Endothelial cell of umbilical vein (primary cell): ENCODE measurements around the gene CHMP1A. TPM values are rescaled to one million over a fixed set of nuclear protein-coding genes. Genes with fewer than 3 reads are reported as not detected.

Experiments
- BruUV-seq: library from RNA; stranded (reverse); fragments of 400-500 nt; replicated peaks from 2 replicates; lab custom pipeline; 2021; lab: Mats Ljungman, UMichigan
- CTCF ChIA-PET: fragments of 300-600, 350-600 bp; sonication (Branson Sonifier 250); formaldehyde crosslinking; loops from one replicate; lab custom pipeline; 2021; ENCODE audit warnings: antibody characterized with exemption, inconsistent platforms; lab: Charles Lee
- POLR2A ChIA-PET: fragments of 300-600, 350-600 bp; sonication (Branson Sonifier 250); formaldehyde crosslinking; loops from one replicate; lab custom pipeline; 2021; ENCODE audit warnings: antibody characterized with exemption, inconsistent platforms; lab: Charles Lee
- DNase-seq: peaks from one replicate; pipeline ENCODE4 v3.0.0-alpha.2; 2011; ENCODE audit warnings: low read depth, low spot score
- FAIRE-seq: peaks from 2 replicates; lab custom pipeline; 2011; peaks lifted over from hg19 to GRCh38; lab: Jason Lieb, UNC
- H2AFZ ChIP-seq: 2 replicates; pipeline ENCODE4 v1.6.0; 2012; ENCODE audit warnings: low read depth, low read length, control low read depth, inconsistent platforms
- H3K27ac ChIP-seq: 2 replicates; pipeline ENCODE4 v1.5.1; 2011; ENCODE audit warnings: low read depth, mild to moderate bottlenecking, control low read depth, low read length, moderate library complexity; ENCODE audit not compliant: insufficient read depth
- H3K27me3 ChIP-seq, 2 experiments: 2 replicates each; pipeline versions ENCODE4 v1.6.0 to v1.6.1; 2011; ENCODE audit warnings: low read length in 2 of 2, mixed read lengths in 1 of 2; ENCODE audit not compliant: control insufficient read depth in 2 of 2, insufficient read depth in 2 of 2
- H3K36me3 ChIP-seq, 2 experiments: 2 replicates in 1 of 2; 3 replicates in 1 of 2; pipeline ENCODE4 v1.5.1; 2011; ENCODE audit warnings: low read length in 2 of 2, mild to moderate bottlenecking in 1 of 2, moderate library complexity in 1 of 2; ENCODE audit not compliant: control insufficient read depth in 2 of 2, insufficient read depth in 2 of 2; ENCODE audit errors: extremely low read depth in 1 of 2
- H3K4me1 ChIP-seq: 3 replicates; pipeline ENCODE4 v1.5.1; 2011; ENCODE audit warnings: mild to moderate bottlenecking, low read length; ENCODE audit not compliant: control insufficient read depth, insufficient read depth; ENCODE audit errors: extremely low read depth
- H3K4me2 ChIP-seq: 2 replicates; pipeline ENCODE4 v1.6.1; 2011; ENCODE audit warnings: low read length, control low read depth, mixed read lengths; ENCODE audit not compliant: insufficient read depth
- H3K4me3 ChIP-seq, 3 experiments: fragments of 200-600 bp in 1 of 3; sonication (generic), shearing (Covaris generic) in 1 of 3; replicated peaks in 1 of 3; 2 replicates each; pipeline ENCODE4 v1.5.1; 2011 to 2016; ENCODE audit warnings: control low read depth in 3 of 3, low read length in 3 of 3, mild to moderate bottlenecking in 2 of 3, inconsistent platforms in 1 of 3, low read depth in 1 of 3, moderate library complexity in 1 of 3; ENCODE audit not compliant: insufficient read depth in 1 of 3
- H3K79me2 ChIP-seq: 2 replicates; pipeline ENCODE4 v1.6.0; 2012; ENCODE audit warnings: low read length, inconsistent platforms; ENCODE audit not compliant: control insufficient read depth, insufficient read depth
- H3K9ac ChIP-seq: replicated peaks from 2 replicates; pipeline ENCODE3; 2011; ENCODE audit warnings: low read length, control low read depth; ENCODE audit not compliant: insufficient read depth; ENCODE audit errors: extremely low read depth
- H3K9me1 ChIP-seq: replicated peaks from 3 replicates; pipeline ENCODE4 v1.6.0; 2011; ENCODE audit warnings: mild to moderate bottlenecking, low read length; ENCODE audit not compliant: control insufficient read depth, insufficient read depth; ENCODE audit errors: extremely low read depth
- H3K9me3 ChIP-seq: replicated peaks from 2 replicates; pipeline ENCODE4 v1.5.1; 2012; ENCODE audit warnings: low read length, inconsistent platforms; ENCODE audit not compliant: control insufficient read depth, insufficient read depth
- H4K20me1 ChIP-seq: replicated peaks from 2 replicates; pipeline ENCODE3; 2011; ENCODE audit warnings: mild to moderate bottlenecking, low read length; ENCODE audit not compliant: control insufficient read depth, insufficient read depth; ENCODE audit errors: extremely low read depth
- CTCF ChIP-seq, 2 donors: IDR thresholded peaks; 1 replicate in 1 of 2; 2 replicates in 1 of 2; pipeline ENCODE4 v1.5.1; 2011; ENCODE audit warnings: low read length in 2 of 2, mild to moderate bottlenecking in 2 of 2, moderate library complexity in 2 of 2, control low read depth in 1 of 2, inconsistent platforms in 1 of 2, low read depth in 1 of 2; ENCODE audit not compliant: insufficient read depth in 1 of 2; ENCODE audit errors: extremely low read depth in 1 of 2
- EZH2 ChIP-seq: IDR thresholded peaks from 2 replicates; pipeline ENCODE4 v1.6.1; 2012; ENCODE audit warnings: borderline replicate concordance, low read depth, mild to moderate bottlenecking, moderate library complexity, low read length, inconsistent platforms; ENCODE audit not compliant: severe bottlenecking
- FOS ChIP-seq: IDR thresholded peaks from 2 replicates; pipeline ENCODE4 v1.6.1; 2011; ENCODE audit warnings: mild to moderate bottlenecking, low read length, moderate library complexity, borderline replicate concordance; ENCODE audit not compliant: insufficient read depth
- GATA2 ChIP-seq: IDR thresholded peaks from 2 replicates; pipeline ENCODE4 v1.7.0; 2011; ENCODE audit warnings: low read depth, mild to moderate bottlenecking, moderate library complexity, mixed read lengths, low read length; ENCODE audit not compliant: insufficient read length, insufficient read depth
- JUN ChIP-seq: IDR thresholded peaks from 2 replicates; pipeline ENCODE4 v1.6.1; 2011; ENCODE audit warnings: borderline replicate concordance, low read depth; ENCODE audit not compliant: insufficient read length, insufficient read depth
- MYC ChIP-seq: IDR thresholded peaks from one replicate; pipeline ENCODE4 v1.6.1; 2011; ENCODE audit warnings: mild to moderate bottlenecking, low read depth, low read length
- POLR2A ChIP-seq: IDR thresholded peaks from 2 replicates; pipeline ENCODE4 v1.6.1; 2012; ENCODE audit warnings: low read depth, mild to moderate bottlenecking, control low read depth, low read length
- POLR2AphosphoS5 ChIP-seq: IDR thresholded peaks from 2 replicates; pipeline ENCODE4 v1.6.1; 2012; ENCODE audit warnings: low read depth, mild to moderate bottlenecking, control low read depth, low read length, moderate library complexity; ENCODE audit not compliant: insufficient read depth
- dilution Hi-C: fragments of 300-500 bp; cut with MboI; formaldehyde crosslinking; loops from one replicate; pipeline ENCODE4 v1.15.0; 2019; ENCODE audit warnings: low sequenced_read_pairs; ENCODE audit not compliant: extremely low pct_ligation_motif_present
- intact Hi-C: fragments of 100-400 bp; cut with micrococcal nuclease; formaldehyde crosslinking; loops from one replicate; pipeline ENCODE4 v1.10.0; 2022
- polyA plus RNA-seq, 4 experiments: library from polyadenylated mRNA; depleted of rRNA in 3 of 4; stranded (reverse) in 3 of 4; unstranded in 1 of 4; fragments of >200 nt; gene quantifications; 2 replicates each; pipeline versions ENCODE4 v1.2.1 to v1.2.3, GENCODE V29; 2011 to 2012; ENCODE audit warnings: missing spikeins in 1 of 4
- total RNA-seq: library from RNA; stranded (reverse); gene quantifications from 2 replicates; pipeline ENCODE4 v1.2.3, GENCODE V29; 2021
- TF ChIP-seq, protein P1 (sequence below): IDR thresholded peaks from 2 replicates; pipeline ENCODE4 v1.6.1; 2011; ENCODE audit not compliant: insufficient read depth, insufficient read length

The CHMP1A gene
- total and polyA plus RNA-seq, 2 donors (not counting 3 experiments of a cell fraction or from before 2014, with no cell fraction given): 83.9 to 101 TPM

DNA sequence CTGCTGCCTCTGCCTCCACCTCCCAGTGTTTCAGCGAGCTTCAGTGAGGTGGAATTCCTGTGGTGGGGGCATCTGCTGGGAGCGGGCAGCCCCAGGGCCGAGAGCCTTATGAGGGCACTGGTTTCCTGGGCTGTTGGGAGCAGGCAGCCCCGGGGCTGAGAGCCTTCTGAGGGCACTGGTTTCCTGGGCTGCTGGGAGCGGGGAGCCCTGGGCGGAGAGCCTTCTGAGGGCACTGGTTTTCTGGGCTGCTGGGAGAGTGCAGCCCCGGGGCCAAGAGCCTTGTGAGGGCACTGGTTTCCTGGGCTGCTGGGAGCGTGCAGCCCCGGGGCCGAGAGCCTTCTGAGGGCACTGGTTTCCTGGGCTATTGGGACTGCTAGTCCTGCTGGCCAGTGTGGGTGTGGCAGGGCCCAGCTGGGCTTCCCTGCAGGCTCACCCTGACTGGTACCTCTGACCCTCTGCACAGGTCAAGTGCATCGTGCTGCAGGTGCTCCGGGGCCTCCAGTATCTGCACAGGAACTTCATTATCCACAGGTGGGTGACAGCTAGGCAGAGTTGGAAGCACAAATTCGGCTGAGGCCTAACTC lies 34.6 kb upstream of the CHMP1A start:
- no peak for FAIRE-seq
- dilution Hi-C loops: no loop called here
- Histone ChIP-seq H3K9me3 (no peaks in the 10 kb centered on the region), H3K27me3 (no peaks in the 10 kb centered on the region), H2AFZ (no peak overlapping the region), H3K27ac (no peak overlapping the region), H3K4me1 (peaks cover 4% of the 10 kb centered on the region), H3K4me3 (no peak overlapping the region), H3K9me1 (no peaks in the 10 kb centered on the region), H3K4me2 (no peak overlapping the region), H3K36me3 (peaks cover 3 to 39% of the 10 kb centered on the region in 2 experiments), H3K9ac (no peak overlapping the region), H3K79me2 (peaks cover 9% of the 10 kb centered on the region), H4K20me1 (no peaks in the 10 kb centered on the region)
- TF ChIP-seq EZH2 (no peak), POLR2A (no peak), GATA2 (no peak), JUN (no peak), POLR2AphosphoS5 (no peak), CTCF (IDR thresholded peaks at IDR 0.05; ENCODE audit: extremely low read depth in 1 of 2, insufficient read depth in 1 of 2, low read depth in 1 of 2, low read length in 2 of 2) (no peak), FOS (no peak), MYC (no peak)
- TF ChIP-seq, protein P1, sequence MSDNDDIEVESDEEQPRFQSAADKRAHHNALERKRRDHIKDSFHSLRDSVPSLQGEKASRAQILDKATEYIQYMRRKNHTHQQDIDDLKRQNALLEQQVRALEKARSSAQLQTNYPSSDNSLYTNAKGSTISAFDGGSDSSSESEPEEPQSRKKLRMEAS: no peak
- CTCF ChIA-PET: no interaction called here
- no peak for DNase-seq
- POLR2A ChIA-PET: no interaction called here
- BruUV-seq: no TSS peak
- intact Hi-C loops: no loop called here
